ENCODE measurements around the gene RASEF. TPM values are rescaled to one million over a fixed set of nuclear protein-coding genes. Genes with fewer than 3 reads are reported as not detected.

The RASEF gene
- total and polyA plus RNA-seq, 12 donors, result under 0.01 to 0.24 (median 0.08) TPM; not detected in 4

DNA sequence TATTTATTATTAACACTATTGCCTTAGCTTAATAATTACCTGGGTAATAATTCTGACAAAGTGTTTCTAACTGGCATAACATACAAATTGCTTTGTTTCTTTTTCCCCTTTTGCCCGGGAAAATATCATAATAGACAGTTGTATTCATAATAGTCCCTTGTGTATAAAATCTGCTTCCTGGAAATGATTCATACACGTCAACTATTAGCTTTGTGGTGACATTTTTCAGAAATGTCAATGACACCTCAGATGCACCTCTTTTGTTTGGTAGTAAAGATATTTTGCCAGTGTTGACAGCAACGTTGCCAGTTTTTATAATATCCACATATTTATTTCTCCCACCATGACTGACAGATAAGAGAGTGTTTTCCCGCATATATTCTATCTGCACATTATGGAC lies 73.0 kb downstream of the RASEF start:
- WGBS, 2 donors, result 59 to 62% methylated on average over 4 of the region's 4 CpGs
- intact Hi-C loops (cut with DNase I), result no loop called here

DNA sequence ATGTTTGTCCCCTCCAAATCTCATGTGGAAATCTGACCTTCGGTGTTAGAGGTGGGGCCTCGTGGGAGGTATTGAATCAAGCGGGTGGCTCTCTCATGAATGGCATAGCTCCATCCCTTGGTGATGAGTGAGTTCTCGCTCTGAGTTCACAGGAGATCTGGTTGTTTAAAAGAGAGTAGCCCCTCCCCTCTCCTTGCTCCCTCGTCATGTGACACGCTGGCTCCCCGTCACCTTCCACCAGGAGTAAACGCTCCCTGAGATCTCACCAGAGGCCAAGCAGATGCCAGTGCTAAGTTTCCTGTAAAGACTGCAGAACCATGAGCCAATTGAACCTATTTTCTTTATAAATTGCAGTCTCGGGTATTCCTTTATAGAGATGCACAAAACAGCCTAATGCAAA lies 74.5 kb downstream of the RASEF start:
- Histone ChIP-seq H3K4me1 (peaks cover 0 to 13% (median 0%) of the 10 kb centered on the region in 9 donors), H3K36me3 (no peaks in the 10 kb centered on the region), H3K4me3 (no peak overlapping the region), H3K27ac (no peak overlapping the region), H3K9me3 (no peaks in the 10 kb centered on the region), H3K27me3 (no peaks in the 10 kb centered on the region)
- no peak for ATAC-seq
- TF ChIP-seq, protein P1, sequence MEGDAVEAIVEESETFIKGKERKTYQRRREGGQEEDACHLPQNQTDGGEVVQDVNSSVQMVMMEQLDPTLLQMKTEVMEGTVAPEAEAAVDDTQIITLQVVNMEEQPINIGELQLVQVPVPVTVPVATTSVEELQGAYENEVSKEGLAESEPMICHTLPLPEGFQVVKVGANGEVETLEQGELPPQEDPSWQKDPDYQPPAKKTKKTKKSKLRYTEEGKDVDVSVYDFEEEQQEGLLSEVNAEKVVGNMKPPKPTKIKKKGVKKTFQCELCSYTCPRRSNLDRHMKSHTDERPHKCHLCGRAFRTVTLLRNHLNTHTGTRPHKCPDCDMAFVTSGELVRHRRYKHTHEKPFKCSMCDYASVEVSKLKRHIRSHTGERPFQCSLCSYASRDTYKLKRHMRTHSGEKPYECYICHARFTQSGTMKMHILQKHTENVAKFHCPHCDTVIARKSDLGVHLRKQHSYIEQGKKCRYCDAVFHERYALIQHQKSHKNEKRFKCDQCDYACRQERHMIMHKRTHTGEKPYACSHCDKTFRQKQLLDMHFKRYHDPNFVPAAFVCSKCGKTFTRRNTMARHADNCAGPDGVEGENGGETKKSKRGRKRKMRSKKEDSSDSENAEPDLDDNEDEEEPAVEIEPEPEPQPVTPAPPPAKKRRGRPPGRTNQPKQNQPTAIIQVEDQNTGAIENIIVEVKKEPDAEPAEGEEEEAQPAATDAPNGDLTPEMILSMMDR (IDR thresholded peaks at IDR 0.05), result no peak
- 89 to 90% methylated on average over 9 of the region's 9 CpGs for WGBS, 2 donors
- intact Hi-C loops (cut with DNase I), result no loop called here
- no peak for DNase-seq

More for the DNA sequence above, 73.0 kb downstream of the RASEF start:
- DNase-seq, result no peak
- no peaks in the 10 kb centered on the region for H3K27me3 ChIP-seq
- no peaks in the 10 kb centered on the region for H3K9me3 ChIP-seq
- TF ChIP-seq, protein P1 (IDR thresholded peaks at IDR 0.05), result no peak
- H3K4me3 ChIP-seq, result no peak overlapping the region
- H3K27ac ChIP-seq, result no peak overlapping the region
- no peaks in the 10 kb centered on the region for H3K36me3 ChIP-seq
- peaks cover 0 to 13% (median 0%) of the 10 kb centered on the region in 9 donors for H3K4me1 ChIP-seq
- no peak for ATAC-seq

DNA sequence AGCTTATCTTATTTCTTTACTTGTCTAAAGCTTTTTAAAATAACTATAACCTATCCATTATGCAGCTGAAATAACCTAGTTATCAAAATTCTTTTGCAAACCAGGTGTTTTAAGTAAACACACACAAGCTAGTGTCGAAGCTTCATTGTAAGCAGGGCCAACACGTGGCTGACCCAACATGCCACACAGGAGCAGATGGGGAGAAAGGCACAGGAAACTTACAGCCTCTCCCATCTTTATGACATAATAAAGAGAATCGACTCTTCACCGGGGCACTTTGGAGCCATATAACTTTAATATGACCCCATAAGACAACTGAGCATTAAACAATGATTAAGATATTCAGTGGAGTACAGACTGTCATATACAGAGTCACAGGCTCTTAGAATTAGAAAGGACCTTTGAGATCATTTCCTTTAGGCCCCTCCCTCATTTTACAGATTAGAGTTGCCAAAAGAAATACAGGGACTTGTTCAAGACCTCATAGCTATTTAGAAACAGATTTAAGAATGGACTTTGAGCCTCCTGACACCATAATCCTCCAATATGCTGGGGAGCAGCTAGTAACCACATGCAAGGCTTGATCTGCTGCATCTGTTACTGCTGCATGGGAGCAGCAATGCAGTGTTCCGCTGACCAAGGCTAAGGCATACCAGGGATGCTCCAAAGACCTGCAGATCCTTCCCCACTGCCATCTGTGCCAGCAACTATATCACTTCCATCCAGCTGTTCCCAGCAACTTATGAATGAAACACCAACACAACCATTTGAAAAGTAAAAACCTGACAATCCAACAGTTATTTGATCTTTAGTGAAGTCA lies 75.4 kb downstream of the RASEF start:
- H3K9me3 ChIP-seq, result no peaks in the 10 kb centered on the region
- no peak overlapping the region for H3K4me3 ChIP-seq
- intact Hi-C loops (cut with DNase I), result no loop called here
- TF ChIP-seq, protein P1 (IDR thresholded peaks at IDR 0.05), result no peak
- ATAC-seq (no peak), DNase-seq (no peak)
- H3K27me3 ChIP-seq, result no peaks in the 10 kb centered on the region
- peaks cover 0 to 9% (median 0%) of the 10 kb centered on the region in 9 donors for H3K4me1 ChIP-seq
- H3K36me3 ChIP-seq, result no peaks in the 10 kb centered on the region
- WGBS, 2 donors, result 78 to 84% methylated on average over 5 of the region's 5 CpGs
- H3K27ac ChIP-seq, result no peak overlapping the region

DNA sequence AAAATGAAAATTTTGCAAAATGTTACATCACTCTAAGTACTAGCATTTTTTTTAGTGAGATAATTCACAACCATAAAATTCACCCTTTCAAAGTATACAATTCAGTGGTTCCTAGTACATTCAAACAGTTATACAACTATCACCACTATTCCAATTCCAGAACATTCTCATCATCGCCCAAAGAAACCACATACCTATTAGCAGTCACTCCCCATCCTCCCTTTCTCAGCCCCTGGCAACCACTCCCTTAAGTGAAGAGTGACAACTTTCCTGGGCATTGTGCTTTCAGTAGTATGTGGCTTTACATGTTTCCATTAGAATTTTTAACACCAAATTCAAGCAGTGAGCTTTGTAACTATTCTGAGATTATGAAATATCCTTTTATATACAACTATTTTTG lies 81.4 kb downstream of the RASEF start:
- H3K27me3 ChIP-seq, result peaks cover 0 to 2% (median 0%) of the 10 kb centered on the region in 7 donors
- WGBS, 2 donors, result 96 to 98% methylated on average over 1 of the region's 1 CpG
- H3K27ac ChIP-seq, result no peak overlapping the region
- no peaks in the 10 kb centered on the region for H3K9me3 ChIP-seq
- TF ChIP-seq, protein P1 (IDR thresholded peaks at IDR 0.05), result no peak
- H3K4me1 ChIP-seq, result no peaks in the 10 kb centered on the region
- ATAC-seq, result no peak
- DNase-seq, result no peak
- H3K36me3 ChIP-seq, result no peaks in the 10 kb centered on the region
- H3K4me3 ChIP-seq, result no peak overlapping the region
- intact Hi-C loops (cut with DNase I), result no loop called here

Data from heart right ventricle (tissue), 16 donors.